SK-N-SH treated with all-trans-retinoic acid at 6 μM for 48 hours (cell line): ENCODE results near the gene CSNK1G1.
"Not testable (repeated sequence)": the region's sequence is repeated elsewhere in the genome, so short reads cannot be mapped to it uniquely, and the experiment has no call there.

Experiments
- ATAC-seq: fragments of 200-7000 bp; cut with Tn5 transposase; 3 replicates; pipeline ENCODE4 v1.9.1; 2020; ENCODE audit warnings: mild to moderate bottlenecking, moderate library complexity
- ARNTL ChIP-seq: fragments of 450-650 bp; formaldehyde crosslinking; IDR thresholded peaks from 2 replicates; pipeline ENCODE4 v1.5.0; 2020; ENCODE audit warnings: low read depth, mild to moderate bottlenecking, moderate library complexity, borderline replicate concordance
- BACH2 ChIP-seq: fragments of 250-450 bp; sonication (Bioruptor Pico); IDR thresholded peaks from 2 replicates; pipeline ENCODE4 v1.9.0; 2021; ENCODE audit warnings: mild to moderate bottlenecking, borderline replicate concordance
- CREB5 ChIP-seq: fragments of 250-450 bp; sonication (Bioruptor Pico); IDR thresholded peaks from 2 replicates; pipeline ENCODE4 v1.5.1; 2020; ENCODE audit warnings: low read depth, mild to moderate bottlenecking, moderate library complexity
- CSDC2 ChIP-seq: fragments of 250-450 bp; sonication (Bioruptor Pico); IDR thresholded peaks from 2 replicates; pipeline ENCODE4 v1.5.0; 2020; ENCODE audit warnings: mild to moderate bottlenecking, moderate library complexity
- GLIS3 ChIP-seq: fragments of 250-450 bp; sonication (Bioruptor Pico); IDR thresholded peaks from 2 replicates; pipeline ENCODE4 v1.5.0; 2020; ENCODE audit warnings: mild to moderate bottlenecking, moderate library complexity
- ISL1 ChIP-seq: fragments of 250-450 bp; sonication (Bioruptor Pico); IDR thresholded peaks from 2 replicates; pipeline ENCODE4 v2.1.2; 2022; ENCODE audit warnings: mild to moderate bottlenecking, moderate library complexity
- OSR1 ChIP-seq: fragments of 250-450 bp; sonication (Bioruptor Pico); IDR thresholded peaks from 2 replicates; pipeline ENCODE4 v1.8.0; 2022; ENCODE audit warnings: moderate library complexity, mild to moderate bottlenecking, inconsistent platforms
- PPARA ChIP-seq: fragments of 250-450 bp; sonication (Bioruptor Pico); IDR thresholded peaks from 2 replicates; pipeline ENCODE4 v1.5.0; 2020; ENCODE audit warnings: mild to moderate bottlenecking, borderline replicate concordance
- RARB ChIP-seq: fragments of 250-450 bp; sonication (Bioruptor Pico); IDR thresholded peaks from 2 replicates; pipeline ENCODE4 v1.8.0; 2021; ENCODE audit warnings: mild to moderate bottlenecking, moderate library complexity
- SNAI2 ChIP-seq: fragments of 250-450 bp; sonication (Bioruptor Pico); IDR thresholded peaks from 2 replicates; pipeline ENCODE4 v1.5.0; 2020; ENCODE audit warnings: mild to moderate bottlenecking, moderate library complexity
- TCF4 ChIP-seq: fragments of 250-450 bp; sonication (Bioruptor Pico); IDR thresholded peaks from 2 replicates; pipeline ENCODE4 v1.8.0; 2021; ENCODE audit warnings: mild to moderate bottlenecking, moderate library complexity, borderline replicate concordance
- TOX ChIP-seq: fragments of 250-450 bp; sonication (Bioruptor Pico); IDR thresholded peaks from 2 replicates; pipeline ENCODE4 v1.8.0; 2021; ENCODE audit warnings: mild to moderate bottlenecking, moderate library complexity, borderline replicate concordance
- TSHZ2 ChIP-seq: fragments of 250-450 bp; sonication (Bioruptor Pico); IDR thresholded peaks from 2 replicates; pipeline ENCODE4 v1.5.0; 2020; ENCODE audit warnings: mild to moderate bottlenecking, moderate library complexity
- ZC3H10 ChIP-seq: fragments of 250-450 bp; sonication (Bioruptor Pico); IDR thresholded peaks from 2 replicates; pipeline ENCODE4 v1.5.1; 2021; ENCODE audit warnings: mild to moderate bottlenecking, moderate library complexity
- ZFP3 ChIP-seq: fragments of 250-450 bp; sonication (Bioruptor Pico); IDR thresholded peaks from 2 replicates; pipeline ENCODE4 v1.5.0; 2020; ENCODE audit warnings: mild to moderate bottlenecking, moderate library complexity
- ZFP30 ChIP-seq: fragments of 450-650 bp; formaldehyde crosslinking; IDR thresholded peaks from 2 replicates; pipeline ENCODE4 v1.5.0; 2022; ENCODE audit warnings: mild to moderate bottlenecking, moderate library complexity
- ZNF565 ChIP-seq: fragments of 450-650 bp; formaldehyde crosslinking; conservative IDR thresholded peaks from 2 replicates; pipeline ENCODE4 v1.5.0; 2020; ENCODE audit warnings: low read depth, mild to moderate bottlenecking, moderate library complexity
- ZNF70 ChIP-seq: fragments of 450-650 bp; formaldehyde crosslinking; IDR thresholded peaks from 2 replicates; pipeline ENCODE4 v1.5.0; 2020; ENCODE audit warnings: mild to moderate bottlenecking, moderate library complexity
- ZNF8 ChIP-seq: fragments of 450-650 bp; formaldehyde crosslinking; IDR thresholded peaks from 2 replicates; pipeline ENCODE4 v1.5.0; 2020; ENCODE audit warnings: mild to moderate bottlenecking, moderate library complexity
- TF ChIP-seq, protein P1 (sequence below): fragments of 250-450 bp; sonication (Bioruptor Pico); IDR thresholded peaks from 2 replicates; pipeline ENCODE4 v1.8.0; 2021; ENCODE audit warnings: low read depth, mild to moderate bottlenecking, moderate library complexity, borderline replicate concordance
- TF ChIP-seq, protein P2 (sequence below): fragments of 250-450 bp; sonication (Bioruptor Pico); IDR thresholded peaks from 2 replicates; pipeline ENCODE4 v1.8.0; 2020; ENCODE audit warnings: mild to moderate bottlenecking, moderate library complexity, borderline replicate concordance

Gene CSNK1G1

DNA sequence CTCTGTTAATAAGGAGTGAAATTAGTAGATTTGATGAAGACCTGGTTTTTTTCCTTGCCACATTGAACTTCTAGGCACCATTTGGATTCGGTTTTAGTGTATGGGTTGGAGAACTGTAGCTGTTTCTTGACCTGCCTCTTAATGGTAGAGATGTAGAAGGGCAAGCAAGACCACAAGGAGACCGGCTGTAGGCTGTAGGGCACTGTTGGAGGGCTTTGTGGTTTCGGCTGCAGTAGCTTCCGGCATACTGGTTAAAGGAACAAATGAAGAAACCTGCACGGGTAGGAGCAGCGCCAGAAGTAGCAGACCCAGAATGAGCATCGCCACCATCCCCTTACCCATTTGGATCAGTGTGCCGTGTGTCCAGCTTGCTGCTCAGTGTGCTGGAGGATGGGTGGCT lies 17.4 kb upstream of the CSNK1G1 start:
- TF ChIP-seq GLIS3 (CRISPR knock-in tag) = no peak
- TF ChIP-seq, protein P1, sequence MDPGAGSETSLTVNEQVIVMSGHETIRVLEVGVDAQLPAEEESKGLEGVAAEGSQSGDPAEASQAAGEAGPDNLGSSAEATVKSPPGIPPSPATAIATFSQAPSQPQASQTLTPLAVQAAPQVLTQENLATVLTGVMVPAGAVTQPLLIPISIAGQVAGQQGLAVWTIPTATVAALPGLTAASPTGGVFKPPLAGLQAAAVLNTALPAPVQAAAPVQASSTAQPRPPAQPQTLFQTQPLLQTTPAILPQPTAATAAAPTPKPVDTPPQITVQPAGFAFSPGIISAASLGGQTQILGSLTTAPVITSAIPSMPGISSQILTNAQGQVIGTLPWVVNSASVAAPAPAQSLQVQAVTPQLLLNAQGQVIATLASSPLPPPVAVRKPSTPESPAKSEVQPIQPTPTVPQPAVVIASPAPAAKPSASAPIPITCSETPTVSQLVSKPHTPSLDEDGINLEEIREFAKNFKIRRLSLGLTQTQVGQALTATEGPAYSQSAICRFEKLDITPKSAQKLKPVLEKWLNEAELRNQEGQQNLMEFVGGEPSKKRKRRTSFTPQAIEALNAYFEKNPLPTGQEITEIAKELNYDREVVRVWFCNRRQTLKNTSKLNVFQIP (CRISPR knock-in tag) = no peak
- no peak for TF ChIP-seq OSR1
- TF ChIP-seq SNAI2 (CRISPR knock-in tag) = no peak
- no peak for TF ChIP-seq ZNF565
- TF ChIP-seq TSHZ2 (CRISPR knock-in tag) = no peak
- ATAC-seq = no peak

DNA sequence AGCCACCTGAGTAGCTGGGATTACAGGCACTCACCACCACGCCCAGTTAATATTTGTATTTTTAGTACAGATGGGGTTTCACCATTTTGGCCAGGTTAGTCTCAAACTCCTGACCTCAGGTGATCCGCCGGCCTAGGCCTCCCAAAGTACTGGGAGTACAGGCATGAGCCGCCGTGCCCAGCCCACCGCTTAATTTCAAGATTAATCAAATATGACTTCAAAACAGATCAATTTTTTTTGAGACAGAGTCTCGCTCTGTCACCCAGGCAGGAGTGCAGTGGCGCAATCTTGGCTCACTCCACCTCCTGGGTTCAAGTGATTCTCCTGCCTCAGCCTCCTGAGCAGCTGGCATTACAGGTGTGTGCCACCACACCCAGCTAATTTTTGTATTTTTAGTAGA lies 15.4 kb upstream of the CSNK1G1 start:
- not testable (repeated sequence) for ATAC-seq

DNA sequence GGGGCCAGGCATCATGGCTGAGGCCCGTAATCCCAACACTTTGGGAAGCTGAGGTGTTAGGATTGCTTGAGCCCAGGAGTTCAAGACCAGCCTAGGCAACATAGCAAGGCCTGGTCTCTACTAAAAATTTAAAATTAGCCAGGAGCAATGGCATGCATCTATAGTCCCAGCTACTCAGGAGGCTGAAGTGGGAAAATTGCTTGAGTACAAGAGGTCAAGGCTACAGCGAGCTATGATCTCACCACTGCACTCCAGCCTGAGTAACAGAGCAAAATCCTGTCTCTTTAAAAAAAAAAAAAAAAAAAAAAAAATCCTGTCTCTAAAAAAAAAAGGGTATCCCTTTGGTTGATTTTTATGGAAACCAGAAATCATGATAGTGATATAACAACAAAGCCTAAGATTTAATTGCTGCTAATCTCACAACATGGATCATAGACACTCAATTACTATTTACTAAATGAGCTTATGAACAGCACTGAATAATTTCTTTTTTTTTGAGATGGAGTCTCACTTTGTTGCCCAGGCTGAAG lies 13.2 kb upstream of the CSNK1G1 start:
- no peak for TF ChIP-seq SNAI2 (CRISPR knock-in tag)
- no peak for TF ChIP-seq ZC3H10 (CRISPR knock-in tag)
- TF ChIP-seq ZNF8 (CRISPR knock-in tag) = no peak
- TF ChIP-seq, protein P2, sequence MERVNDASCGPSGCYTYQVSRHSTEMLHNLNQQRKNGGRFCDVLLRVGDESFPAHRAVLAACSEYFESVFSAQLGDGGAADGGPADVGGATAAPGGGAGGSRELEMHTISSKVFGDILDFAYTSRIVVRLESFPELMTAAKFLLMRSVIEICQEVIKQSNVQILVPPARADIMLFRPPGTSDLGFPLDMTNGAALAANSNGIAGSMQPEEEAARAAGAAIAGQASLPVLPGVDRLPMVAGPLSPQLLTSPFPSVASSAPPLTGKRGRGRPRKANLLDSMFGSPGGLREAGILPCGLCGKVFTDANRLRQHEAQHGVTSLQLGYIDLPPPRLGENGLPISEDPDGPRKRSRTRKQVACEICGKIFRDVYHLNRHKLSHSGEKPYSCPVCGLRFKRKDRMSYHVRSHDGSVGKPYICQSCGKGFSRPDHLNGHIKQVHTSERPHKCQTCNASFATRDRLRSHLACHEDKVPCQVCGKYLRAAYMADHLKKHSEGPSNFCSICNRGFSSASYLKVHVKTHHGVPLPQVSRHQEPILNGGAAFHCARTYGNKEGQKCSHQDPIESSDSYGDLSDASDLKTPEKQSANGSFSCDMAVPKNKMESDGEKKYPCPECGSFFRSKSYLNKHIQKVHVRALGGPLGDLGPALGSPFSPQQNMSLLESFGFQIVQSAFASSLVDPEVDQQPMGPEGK (CRISPR knock-in tag) = no peak
- no peak for TF ChIP-seq TOX (CRISPR knock-in tag)
- TF ChIP-seq ZFP3 = no peak
- no peak for TF ChIP-seq ISL1 (CRISPR knock-in tag)
- TF ChIP-seq ARNTL (CRISPR knock-in tag) = no peak
- no peak for TF ChIP-seq RARB (CRISPR knock-in tag)
- TF ChIP-seq ZNF70 (CRISPR knock-in tag) = no peak
- no peak for TF ChIP-seq GLIS3 (CRISPR knock-in tag)
- TF ChIP-seq PPARA (CRISPR knock-in tag) = no peak
- TF ChIP-seq BACH2 (CRISPR knock-in tag) = no peak
- TF ChIP-seq TSHZ2 (CRISPR knock-in tag) = no peak
- no peak for TF ChIP-seq OSR1
- no peak for TF ChIP-seq CSDC2
- no peak for TF ChIP-seq ZNF565
- TF ChIP-seq TCF4 (CRISPR knock-in tag) = no peak
- TF ChIP-seq ZFP30 (CRISPR knock-in tag) = no peak
- TF ChIP-seq CREB5 (CRISPR knock-in tag) = no peak
- no peak for ATAC-seq
